NOMO-1 treated with dmso at 0.1 percent for 144 hours (cell line): Measurements from ENCODE around the gene CFAP52.
"Not testable (repeated sequence)": the region's sequence is repeated elsewhere in the genome, so short reads cannot be mapped to it uniquely, and the experiment has no call there.

Experiments
- DNase-seq: peaks from one replicate; lab custom pipeline; 2025; ENCODE audit not compliant: unreplicated experiment; lab: John Stamatoyannopoulos, UW

The CFAP52 gene

DNA sequence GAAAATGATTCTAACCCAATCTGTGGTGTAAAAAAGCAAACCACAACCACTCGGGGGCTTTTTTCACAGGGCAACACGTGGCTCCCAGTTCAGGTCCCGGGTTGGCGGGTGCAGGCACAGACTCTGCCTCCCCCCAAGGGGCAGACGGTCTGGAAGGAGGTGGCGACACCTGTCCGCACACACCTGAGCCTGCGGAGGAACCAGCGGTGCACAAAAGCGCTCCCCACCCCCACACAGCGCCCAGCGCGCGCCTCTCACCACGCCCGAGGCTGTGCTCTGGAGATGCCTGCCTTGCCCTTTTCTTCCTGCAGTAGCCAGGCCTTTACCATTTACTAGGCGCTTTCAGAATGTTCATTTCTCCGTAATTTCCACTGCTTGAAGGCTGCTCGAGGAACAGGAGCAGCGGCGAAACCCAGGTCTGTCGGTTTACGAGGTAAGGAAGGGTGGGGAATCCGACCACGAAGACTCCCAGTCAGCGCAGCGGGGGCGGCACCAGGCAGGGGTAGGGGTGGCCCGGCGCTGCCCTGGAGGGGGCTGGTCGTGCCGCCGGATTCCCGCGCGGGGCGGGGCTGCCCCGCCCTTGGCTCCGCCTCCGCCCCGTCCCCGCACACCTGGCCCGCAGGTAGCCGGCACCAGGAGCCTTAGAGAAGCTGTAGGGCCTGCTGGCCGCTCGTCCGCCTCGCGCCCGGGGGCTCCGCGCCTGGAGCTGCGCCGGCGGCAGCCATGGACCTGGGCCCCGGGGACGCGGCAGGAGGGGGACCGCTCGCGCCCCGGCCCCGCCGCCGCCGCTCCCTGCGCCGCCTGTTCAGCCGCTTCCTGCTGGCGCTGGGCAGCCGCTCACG lies 68.7 kb downstream of the CFAP52 start, which contains the start of gene USP43:
Gene USP43 (plus strand): TSS at position 608 of the 842 bp plus-strand sequence. CDS start 116 bp downstream, at position 724.
- peak; percentile 68 for DNase-seq

DNA sequence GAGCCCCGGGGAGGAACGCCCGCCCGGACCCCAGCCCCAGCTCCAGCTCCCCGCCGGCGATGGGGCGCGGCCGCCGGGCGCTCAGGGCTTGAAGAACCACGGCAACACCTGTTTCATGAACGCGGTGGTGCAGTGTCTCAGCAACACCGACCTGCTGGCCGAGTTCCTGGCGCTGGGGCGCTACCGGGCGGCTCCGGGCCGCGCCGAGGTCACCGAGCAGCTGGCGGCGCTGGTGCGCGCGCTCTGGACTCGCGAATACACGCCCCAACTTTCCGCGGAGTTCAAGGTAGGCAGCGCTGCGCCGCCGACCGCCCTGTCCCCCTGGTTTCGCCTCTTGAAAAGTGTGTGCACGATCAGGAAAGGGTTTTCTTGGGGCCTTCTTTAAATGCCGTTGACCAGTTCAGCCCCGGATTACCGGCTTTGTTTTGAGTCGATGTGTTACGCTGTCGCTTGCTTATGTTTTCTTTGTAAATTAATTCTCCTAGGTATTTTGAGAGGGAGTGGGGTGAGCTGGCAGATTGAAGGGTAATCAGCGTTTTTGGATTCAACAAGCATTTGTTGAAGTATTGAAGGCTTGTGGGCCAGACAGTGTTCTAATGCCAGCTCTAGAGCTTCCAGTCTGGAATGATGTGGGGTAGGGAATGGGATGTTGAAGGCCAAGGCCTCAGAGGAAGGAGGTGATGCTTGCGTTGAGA lies 69.6 kb downstream of the CFAP52 start:
- DNase-seq: no peak

DNA sequence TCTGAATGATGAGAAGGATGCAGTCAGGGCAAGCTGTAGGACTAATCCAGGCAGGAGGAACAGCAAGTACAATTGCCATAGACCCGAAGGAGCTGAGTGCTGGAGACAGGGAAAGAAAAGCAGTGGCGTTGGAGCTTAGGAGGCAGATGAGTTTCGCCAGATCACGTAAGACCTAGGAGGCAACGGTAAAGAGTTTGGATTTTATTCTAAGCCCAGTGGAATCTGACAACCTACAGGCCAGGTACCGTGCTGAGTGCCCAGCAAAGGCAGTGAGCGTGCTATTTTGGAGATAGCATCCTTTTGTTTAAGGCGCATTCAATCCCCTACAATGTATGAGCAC lies 70.1 kb downstream of the CFAP52 start:
- DNase-seq: no peak

DNA sequence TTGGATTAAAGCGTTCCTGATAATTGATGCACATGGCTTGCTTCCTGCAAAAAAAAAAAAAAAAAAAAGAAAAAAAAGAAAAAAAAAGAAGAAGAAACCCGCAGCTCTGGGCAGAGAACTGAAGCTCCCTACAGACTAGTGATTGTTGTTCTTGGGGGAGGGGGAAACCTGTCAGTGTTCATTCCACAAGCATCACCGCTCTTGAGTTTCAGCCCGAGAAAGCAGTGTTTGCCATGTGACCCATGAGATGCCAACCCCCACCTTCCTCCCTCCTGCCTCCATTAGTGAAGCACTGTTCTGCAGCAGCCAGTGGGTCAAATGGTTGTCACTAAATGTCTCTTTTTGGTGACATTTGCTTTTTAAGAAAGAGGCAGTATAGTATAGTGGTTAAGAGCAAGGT lies 70.6 kb downstream of the CFAP52 start:
- no peak for DNase-seq

DNA sequence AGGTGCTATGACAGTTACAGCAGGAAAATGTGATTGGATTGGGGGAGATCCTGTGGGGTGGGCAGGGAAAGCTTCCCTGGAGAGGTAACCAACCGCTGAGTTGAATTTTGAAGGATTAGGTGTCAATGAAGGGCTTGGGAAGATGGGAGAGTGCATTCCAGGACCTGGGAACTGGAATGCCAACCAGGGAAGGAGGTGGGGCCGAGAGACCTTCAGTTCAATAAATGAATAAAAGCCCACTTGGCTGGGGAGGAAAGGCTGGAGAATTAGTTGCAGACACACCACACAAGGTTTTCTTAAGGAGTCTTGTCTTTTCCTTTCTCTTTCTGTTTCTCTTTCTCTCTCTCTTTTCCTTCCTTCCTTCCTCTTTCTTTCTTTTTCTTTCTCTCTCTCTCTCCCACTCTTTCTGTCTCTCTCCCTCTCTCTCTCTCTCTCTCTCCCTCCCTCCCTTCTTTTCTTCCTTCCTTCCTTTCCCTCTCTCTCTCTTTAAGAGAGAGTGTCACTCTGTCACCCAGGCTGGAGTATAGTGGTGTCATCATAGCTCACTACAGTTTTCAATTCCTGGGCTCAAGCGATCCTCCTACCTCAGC lies 72.2 kb downstream of the CFAP52 start:
- no peak for DNase-seq

DNA sequence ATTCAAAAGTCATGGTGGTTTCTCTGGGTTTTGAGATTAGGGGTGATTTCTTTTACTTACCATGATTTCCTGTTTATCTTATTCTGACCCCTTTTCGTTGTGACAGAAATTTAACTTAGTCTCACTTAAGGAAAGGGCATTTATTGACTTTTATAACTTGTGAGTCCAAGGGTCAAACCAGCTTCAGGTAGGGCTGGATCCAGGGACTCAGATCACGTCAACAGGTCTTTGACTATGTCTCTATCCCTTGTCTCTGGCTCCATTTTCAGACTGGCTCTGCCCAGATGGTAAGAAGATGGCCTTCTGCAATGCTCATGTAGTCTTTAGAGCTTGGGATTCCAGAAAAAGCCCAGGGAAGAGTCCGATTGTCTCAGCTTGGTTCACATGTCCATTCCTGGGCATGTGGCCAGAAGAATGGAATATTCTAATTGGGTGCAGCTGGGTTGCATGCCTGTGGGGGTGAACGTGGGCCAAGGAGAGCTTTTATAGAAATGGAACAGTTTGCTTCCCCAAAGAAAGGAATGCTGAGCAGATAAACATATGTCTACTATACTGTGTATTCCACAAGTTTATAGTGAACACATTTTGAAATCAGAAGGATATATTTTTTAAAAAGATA lies 82.3 kb downstream of the CFAP52 start:
- DNase-seq: no peak

DNA sequence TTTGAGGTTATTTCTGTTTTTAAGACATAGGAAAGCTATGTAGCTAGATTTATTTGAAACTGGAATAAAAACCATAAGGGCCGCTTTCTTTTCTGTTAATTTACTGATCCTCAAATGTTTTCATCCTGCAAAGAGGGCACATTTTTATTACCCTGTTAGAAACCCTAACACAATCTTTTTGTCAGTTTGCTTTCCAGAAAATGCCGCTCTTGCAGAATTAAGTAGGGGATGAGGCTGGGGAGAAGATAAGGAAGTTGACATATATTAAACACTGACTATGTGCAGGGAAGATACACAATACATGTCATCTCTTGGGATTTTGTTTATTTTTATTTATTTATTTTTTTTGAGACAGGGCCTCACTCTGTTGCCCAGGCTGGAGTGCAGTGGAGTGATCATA lies 84.6 kb downstream of the CFAP52 start:
- no peak for DNase-seq

DNA sequence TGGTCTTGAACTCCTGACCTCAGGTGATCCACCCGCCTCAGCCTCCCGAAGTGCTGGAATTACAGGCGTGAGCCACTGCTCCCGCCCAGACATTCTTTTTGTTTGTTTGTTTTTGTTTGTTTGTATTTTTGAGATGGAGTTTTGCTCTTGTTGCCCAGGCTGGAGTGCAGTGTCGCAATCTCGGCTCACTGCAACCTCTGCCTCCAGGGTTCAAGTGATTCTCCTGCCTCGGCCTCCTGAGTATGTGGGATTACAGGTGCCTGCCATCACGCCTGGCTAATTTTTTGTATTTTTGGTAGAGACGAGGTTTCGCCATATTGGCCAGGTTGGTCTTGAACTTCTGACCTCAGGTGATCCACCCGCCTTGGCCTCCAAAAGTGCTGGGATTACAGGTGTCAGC lies 87.1 kb downstream of the CFAP52 start:
- not testable (repeated sequence) for DNase-seq

DNA sequence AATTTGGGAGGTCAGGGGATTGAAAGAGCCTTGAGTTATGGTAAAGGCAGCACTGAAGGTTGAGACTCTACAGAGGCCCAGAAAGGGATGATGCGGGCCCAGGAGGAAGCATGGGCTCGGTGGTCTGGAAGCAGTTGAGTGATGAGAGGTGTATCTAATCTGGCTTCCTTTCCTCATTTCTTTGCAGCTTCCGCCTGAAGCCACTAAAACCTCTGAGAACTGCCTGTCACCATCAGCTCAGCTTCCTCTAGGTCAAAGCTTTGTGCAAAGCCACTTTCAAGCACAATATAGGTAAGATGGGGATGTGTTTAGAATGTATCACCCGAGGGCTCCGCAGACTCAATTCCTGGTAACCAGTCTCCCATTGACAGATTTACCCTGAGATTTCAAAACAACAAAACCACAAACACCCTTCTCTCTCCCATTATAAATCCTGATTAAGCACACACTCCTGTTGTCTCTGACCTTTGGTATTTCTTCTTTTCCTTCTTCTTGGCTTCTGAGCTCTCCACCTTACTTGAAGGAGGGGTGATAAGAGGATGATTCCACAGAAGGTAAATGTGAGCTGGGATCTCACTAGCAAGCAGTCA lies 90.1 kb downstream of the CFAP52 start:
- DNase-seq: no peak

DNA sequence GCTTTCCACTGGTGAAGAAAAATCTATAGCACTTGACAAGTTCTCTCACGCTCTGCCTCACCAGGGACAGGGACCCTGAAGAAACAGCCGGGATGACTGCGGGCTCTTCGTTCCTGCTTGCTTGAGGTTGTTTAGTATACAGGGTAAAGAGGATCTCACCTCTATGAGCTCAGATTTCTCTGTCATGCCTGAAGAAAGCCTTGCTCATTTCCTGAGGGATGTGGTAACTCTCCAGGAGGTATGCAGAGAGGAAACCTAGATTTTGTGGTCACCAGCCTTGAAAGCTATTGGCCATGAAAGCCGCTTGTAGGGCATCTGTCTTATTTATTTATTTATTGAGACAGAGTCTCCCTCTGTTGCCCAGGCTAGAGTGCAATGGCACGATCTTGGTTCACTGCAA lies 92.1 kb downstream of the CFAP52 start:
- DNase-seq: no peak

DNA sequence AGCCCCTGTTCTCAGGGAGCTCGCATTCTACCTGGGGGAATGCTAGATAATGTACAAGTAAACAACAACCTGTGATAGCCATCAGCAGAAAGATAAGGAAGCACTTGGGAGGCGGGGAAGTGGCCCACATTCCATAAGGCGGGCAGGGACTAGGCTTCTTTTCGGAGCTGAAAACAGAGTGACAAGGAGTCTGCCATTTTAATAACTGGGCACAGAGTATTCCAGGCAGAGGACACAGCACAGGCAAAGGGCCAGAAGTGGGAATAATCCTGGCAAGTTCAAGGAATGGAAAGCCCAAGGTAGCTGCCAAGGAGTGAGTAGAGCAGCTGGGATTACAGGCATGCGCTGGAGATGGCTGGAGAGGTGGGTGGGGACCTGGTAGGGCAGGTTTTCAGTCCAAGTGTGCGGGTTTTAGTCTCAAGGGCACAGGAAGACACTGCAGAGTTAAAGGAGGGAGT lies 93.1 kb downstream of the CFAP52 start:
- DNase-seq: no peak

DNA sequence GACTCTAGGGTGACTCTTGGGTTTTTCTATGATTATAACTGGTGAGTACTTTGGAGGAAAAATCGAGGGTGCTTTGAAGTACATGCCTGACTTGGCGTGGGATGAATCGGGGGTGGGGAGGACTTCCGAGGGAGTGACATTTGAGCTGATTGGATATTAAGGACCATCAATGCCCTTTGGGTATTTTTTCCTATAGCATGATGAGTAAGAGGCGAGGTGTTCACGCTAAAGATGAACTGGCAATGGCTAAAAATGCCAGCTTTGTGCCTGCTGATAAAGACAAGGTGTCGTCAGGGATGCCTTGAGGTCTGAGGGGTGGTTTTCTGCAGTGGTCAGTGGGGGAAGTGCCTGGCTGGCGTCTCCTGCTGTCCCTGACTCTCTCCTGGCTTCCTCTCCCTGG lies 94.2 kb downstream of the CFAP52 start:
- DNase-seq: no peak

DNA sequence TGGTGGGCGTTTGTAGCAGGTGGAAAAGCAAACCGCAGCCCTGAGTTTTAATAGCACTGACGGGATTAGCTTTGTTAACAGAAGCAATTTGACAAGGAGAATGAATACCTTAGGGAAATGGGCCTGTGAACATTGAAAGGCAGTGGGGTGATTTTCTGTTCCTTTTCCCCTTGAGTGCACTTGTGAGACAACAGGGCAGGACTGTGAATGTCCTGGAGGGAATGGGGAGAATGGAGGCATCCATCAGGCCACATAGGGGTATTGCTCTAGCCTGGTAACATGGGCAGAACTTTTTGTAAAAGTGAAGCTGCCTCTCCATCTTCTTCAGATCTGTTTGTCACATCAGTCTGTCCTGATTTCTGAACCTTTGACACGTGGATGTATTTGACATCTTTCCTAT lies 95.1 kb downstream of the CFAP52 start:
- no peak for DNase-seq

DNA sequence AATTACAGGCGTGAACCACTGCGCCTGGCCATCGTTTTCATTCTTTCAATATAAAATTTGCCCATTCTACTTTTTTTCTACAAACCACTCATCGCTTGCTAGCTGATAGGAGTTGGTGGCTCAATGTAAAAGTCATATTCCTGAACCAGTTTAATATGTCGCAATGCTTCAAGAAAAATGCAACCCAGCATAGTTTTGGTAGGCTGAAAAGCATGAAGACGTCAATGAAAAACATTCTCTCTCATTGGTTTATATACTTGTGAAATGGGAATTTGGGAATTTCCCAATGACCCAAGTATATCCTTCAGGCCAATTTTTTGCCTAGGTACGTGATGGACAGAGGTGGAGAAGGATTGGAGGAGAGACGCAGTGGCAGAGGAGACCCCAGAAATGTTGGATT lies 95.8 kb downstream of the CFAP52 start:
- no peak for DNase-seq

DNA sequence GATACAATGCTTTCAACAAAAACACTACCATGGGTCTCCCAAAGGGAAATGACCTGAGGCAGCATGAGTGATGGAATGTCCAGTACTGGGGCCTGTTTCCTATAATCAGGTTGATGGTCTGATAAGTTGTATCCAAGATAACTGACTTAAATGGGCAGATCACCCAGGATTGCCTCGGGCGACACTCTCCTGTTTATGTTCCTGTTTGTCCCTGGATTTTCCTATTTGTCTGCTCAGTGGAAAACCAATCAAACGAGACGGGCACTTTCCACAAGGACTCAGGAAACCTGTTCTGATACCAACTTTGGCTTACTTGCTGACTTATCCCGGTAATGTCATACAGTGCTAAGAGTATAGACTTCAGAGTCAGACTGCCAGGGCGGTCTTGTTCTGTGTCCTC lies 96.2 kb downstream of the CFAP52 start:
- DNase-seq: no peak

DNA sequence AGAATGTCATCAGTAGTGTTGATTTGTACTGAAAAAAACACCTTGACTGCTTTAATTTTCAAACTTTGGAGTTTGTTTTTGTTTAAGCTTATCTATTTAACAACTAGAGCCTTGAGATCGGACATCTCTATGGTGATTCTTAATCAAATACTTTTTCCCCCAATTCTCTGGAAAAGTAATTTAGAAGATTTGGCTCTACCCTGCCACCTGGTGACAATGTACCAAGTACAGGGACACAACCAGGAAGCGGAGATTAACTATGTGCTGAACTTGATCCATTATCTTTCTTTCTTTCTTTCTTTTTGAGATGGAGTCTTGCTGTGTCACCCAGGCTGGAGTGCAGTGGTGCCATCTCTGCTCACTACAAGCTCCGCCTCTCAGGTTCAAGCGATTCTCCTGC lies 99.6 kb downstream of the CFAP52 start:
- no peak for DNase-seq

DNA sequence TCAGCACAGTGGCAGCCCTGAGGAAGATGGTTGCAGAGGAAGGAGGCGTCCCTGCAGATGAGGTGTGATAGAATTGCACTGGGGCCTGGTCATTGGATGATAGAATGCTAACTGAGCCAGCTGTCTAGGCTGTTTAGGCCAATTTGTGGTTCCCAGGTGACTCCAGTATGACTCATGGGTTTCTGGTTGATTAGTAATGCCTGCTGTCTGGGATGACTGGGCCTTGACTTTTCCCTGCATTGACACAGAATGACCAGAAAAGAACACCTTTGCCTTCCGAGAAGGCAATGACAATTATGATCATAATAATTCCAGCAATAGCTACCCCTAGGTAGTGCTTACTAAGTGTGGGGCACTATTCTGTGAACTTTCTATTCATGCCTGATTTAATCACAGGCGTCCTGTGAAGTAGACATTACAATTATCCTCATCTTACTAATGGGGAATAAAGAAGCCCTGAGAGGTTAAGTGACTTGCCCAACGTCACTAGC lies 100.4 kb downstream of the CFAP52 start:
- no peak for DNase-seq

DNA sequence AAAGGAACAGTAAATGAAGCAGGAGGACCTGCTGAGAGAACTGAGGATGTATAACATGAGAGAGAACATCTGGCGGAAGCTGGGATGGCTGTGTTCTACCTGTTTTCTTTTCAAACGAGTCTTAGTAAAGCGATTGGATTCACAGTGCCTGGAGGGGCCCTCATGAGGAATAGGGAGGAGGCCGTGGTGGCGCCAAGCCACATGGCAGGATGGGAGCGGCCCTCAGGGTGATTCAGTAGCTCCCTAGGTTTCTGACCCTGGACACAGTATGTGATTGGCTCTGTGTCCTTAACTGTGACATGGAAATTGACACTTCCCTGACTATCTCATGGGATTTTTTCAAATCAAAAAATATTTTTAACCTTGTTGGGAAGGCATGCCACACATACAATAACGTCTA lies 101.0 kb downstream of the CFAP52 start:
- no peak for DNase-seq

DNA sequence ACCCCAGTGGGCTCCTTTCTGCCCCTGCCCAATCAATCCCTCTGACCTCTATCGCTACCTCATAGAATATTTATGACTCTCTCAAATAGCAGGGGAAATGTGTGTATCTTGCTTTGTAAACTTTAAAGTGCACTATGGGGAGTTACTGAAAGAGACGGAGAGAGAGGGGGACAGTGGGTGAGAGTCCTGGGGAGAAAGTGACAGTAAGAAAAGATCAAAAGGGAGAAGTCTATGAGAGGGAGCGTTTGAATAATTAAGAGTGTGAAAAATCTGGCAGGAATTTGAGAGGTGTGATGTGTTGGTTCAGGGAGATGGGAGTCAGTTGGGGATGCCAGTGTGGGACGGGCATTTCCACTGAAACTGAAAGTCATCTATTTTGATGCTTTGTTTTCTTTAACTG lies 101.5 kb downstream of the CFAP52 start:
- no peak for DNase-seq

DNA sequence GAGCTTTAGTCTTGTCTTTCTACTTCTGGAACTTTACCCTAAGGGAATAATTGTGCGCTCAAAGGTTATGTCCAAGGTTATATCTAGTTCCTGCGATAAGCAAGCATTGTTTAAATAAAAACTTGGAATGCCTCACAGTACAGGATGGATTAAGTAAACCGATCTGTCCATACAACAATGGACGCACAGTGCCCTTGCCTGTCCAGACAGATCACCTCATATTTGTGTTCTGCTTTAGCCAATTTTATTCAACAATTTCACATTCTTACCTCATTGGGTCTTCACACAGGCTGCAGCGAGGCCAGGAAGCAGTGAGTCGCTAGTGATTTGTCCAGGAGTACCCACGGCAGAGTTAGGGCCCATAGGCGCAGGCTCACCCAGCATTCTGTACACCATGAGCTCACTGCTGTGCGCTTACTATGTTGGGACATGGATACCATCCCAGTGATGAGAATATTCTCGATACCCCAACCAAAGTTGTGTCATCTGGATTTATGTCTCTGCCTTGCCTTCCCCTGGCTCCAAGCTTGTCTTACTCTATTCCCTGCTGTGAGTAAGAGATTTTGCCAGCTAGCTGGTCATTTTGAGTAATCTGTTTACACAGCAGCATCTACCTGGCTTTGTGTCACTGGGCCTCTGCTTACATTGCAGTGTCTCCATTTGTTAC lies 108.6 kb downstream of the CFAP52 start:
- no peak for DNase-seq
